IMR-90 (cell line): ENCODE results near the gene FGD3. TPM values are rescaled to one million over a fixed set of nuclear protein-coding genes. Genes with fewer than 3 reads are reported as not detected.

Source experiments
- ATAC-seq: fragments of 200-7000 bp; cut with Tn5 transposase; 2 replicates; pipeline ENCODE4 v1.9.1; 2020; ENCODE audit warnings: low read depth, mild to moderate bottlenecking, moderate library complexity
- BruUV-seq: library from RNA; stranded (reverse); fragments of 400-500 nt; replicated peaks from 2 replicates; lab custom pipeline; 2021; lab: Mats Ljungman, UMichigan
- CTCF ChIA-PET: fragments of 300-600 bp; formaldehyde crosslinking; extraction: SDS; loops from one replicate; lab custom pipeline; 2021; ENCODE audit warnings: antibody characterized with exemption; lab: Yijun Ruan, JAX
- POLR2A ChIA-PET: fragments of 300-600 bp; sonication (Branson Sonifier 250); formaldehyde crosslinking; loops from one replicate; lab custom pipeline; 2022; ENCODE audit warnings: antibody characterized with exemption; ENCODE audit not compliant: unreplicated experiment; lab: Charles Lee
- DNase-seq: peaks from one replicate; pipeline ENCODE4 v3.0.0; 2013
- H2AFZ ChIP-seq: replicated peaks from 2 replicates; pipeline ENCODE3; 2013; ENCODE audit warnings: low read length, mild to moderate bottlenecking; ENCODE audit not compliant: poor library complexity
- H2AK5ac ChIP-seq: 2 replicates; pipeline ENCODE4 v1.6.1; 2013; ENCODE audit warnings: low read depth, low read length, inconsistent platforms
- H2AK9ac ChIP-seq: replicated peaks from 2 replicates; pipeline ENCODE3; 2013; ENCODE audit warnings: mild to moderate bottlenecking, low read depth, low read length, moderate library complexity; ENCODE audit not compliant: poor library complexity
- H2BK120ac ChIP-seq: 2 replicates; pipeline ENCODE4 v1.6.1; 2013; ENCODE audit warnings: low read depth, low read length, inconsistent platforms
- H2BK15ac ChIP-seq: 3 replicates; pipeline ENCODE4 v1.6.1; 2013; ENCODE audit warnings: low read depth, low read length, inconsistent platforms
- H2BK20ac ChIP-seq: 2 replicates; pipeline ENCODE4 v1.6.1; 2013; ENCODE audit warnings: low read depth, mild to moderate bottlenecking, inconsistent platforms, low read length, moderate library complexity
- H2BK5ac ChIP-seq: 2 replicates; pipeline ENCODE4 v1.6.1; 2013; ENCODE audit warnings: mild to moderate bottlenecking, low read depth, low read length, inconsistent platforms; ENCODE audit not compliant: poor library complexity, severe bottlenecking
- H3K14ac ChIP-seq: replicated peaks from 2 replicates; pipeline ENCODE4 v1.6.1; 2013; ENCODE audit warnings: low read depth, low read length, inconsistent platforms
- H3K18ac ChIP-seq: 2 replicates; pipeline ENCODE4 v1.6.1; 2013; ENCODE audit warnings: low read depth, low read length, control low read depth
- H3K23ac ChIP-seq: 2 replicates; pipeline ENCODE4 v1.6.1; 2013; ENCODE audit warnings: low read depth, low read length, inconsistent platforms
- H3K27ac ChIP-seq: 2 replicates; pipeline ENCODE4 v1.5.1; 2013; ENCODE audit warnings: mild to moderate bottlenecking, control low read depth, low read length; ENCODE audit not compliant: insufficient read depth
- H3K27me3 ChIP-seq: 2 replicates; pipeline ENCODE4 v1.6.1; 2013; ENCODE audit warnings: low read length; ENCODE audit not compliant: control insufficient read depth, insufficient read depth
- H3K36me3 ChIP-seq: 2 replicates; pipeline ENCODE4 v1.6.1; 2013; ENCODE audit warnings: low read length, mixed read lengths; ENCODE audit not compliant: control insufficient read depth, insufficient read depth
- H3K4ac ChIP-seq: 2 replicates; pipeline ENCODE4 v1.6.1; 2013; ENCODE audit warnings: low read depth, low read length, inconsistent platforms
- H3K4me1 ChIP-seq: 2 replicates; pipeline ENCODE4 v1.6.1; 2013; ENCODE audit warnings: low read length, mixed read lengths; ENCODE audit not compliant: control insufficient read depth, insufficient read depth
- H3K4me2 ChIP-seq: 2 replicates; pipeline ENCODE4 v1.6.1; 2013; ENCODE audit warnings: low read depth, mild to moderate bottlenecking, control low read depth, low read length, moderate library complexity
- H3K4me3 ChIP-seq: 2 replicates; pipeline ENCODE4 v1.5.1; 2013; ENCODE audit warnings: low read depth, mild to moderate bottlenecking, control low read depth, low read length, moderate library complexity; ENCODE audit not compliant: insufficient read depth
- H3K56ac ChIP-seq: 2 replicates; pipeline ENCODE4 v1.6.1; 2013; ENCODE audit warnings: low read length, inconsistent platforms; ENCODE audit not compliant: insufficient read depth; ENCODE audit errors: extremely low read depth
- H3K79me1 ChIP-seq, 2 experiments: 2 replicates each; pipeline ENCODE4 v1.6.1; 2013; ENCODE audit warnings: low read length in 2 of 2, inconsistent platforms in 1 of 2, low read depth in 1 of 2
- H3K9ac ChIP-seq: 2 replicates; pipeline ENCODE4 v1.6.1; 2013; ENCODE audit warnings: low read depth, low read length, control low read depth
- H3K9me1 ChIP-seq: 2 replicates; pipeline ENCODE4 v1.6.1; 2013; ENCODE audit warnings: low read length, inconsistent platforms; ENCODE audit not compliant: insufficient read depth
- H3K9me3 ChIP-seq: 2 replicates; pipeline ENCODE4 v1.6.1; 2013; ENCODE audit warnings: low read length; ENCODE audit not compliant: control insufficient read depth, insufficient read depth
- H4K20me1 ChIP-seq: 2 replicates; pipeline ENCODE4 v1.6.1; 2013; ENCODE audit warnings: low read length, inconsistent platforms; ENCODE audit not compliant: insufficient read depth
- H4K5ac ChIP-seq: 2 replicates; pipeline ENCODE4 v1.6.1; 2013; ENCODE audit warnings: mild to moderate bottlenecking, low read depth, low read length, control low read depth
- H4K8ac ChIP-seq, 2 experiments: 2 replicates each; pipeline ENCODE4 v1.6.1; 2013; ENCODE audit warnings: low read depth in 2 of 2, low read length in 2 of 2, control low read depth in 1 of 2, inconsistent platforms in 1 of 2
- H4K91ac ChIP-seq: 2 replicates; pipeline ENCODE4 v1.6.1; 2013; ENCODE audit warnings: low read depth, low read length, inconsistent platforms; ENCODE audit not compliant: insufficient read depth
- MAFK ChIP-seq: IDR thresholded peaks from 2 replicates; pipeline ENCODE4 v1.6.1; 2012; ENCODE audit warnings: low read depth, low read length, improper control_type of control experiment
- MAZ ChIP-seq: IDR thresholded peaks from 2 replicates; pipeline ENCODE4 v1.6.1; 2012; ENCODE audit warnings: low read depth, mild to moderate bottlenecking, low read length, improper control_type of control experiment, moderate library complexity, borderline replicate concordance
- WGBS, 2 experiments: methylation state at CpG; one replicate each; pipeline versions ENCODE4 v1.1.5 to v1.1.7; 2013; ENCODE audit warnings: missing lambda C conversion rate in 2 of 2; ENCODE audit not compliant: insufficient read length in 1 of 2; ENCODE audit errors: extremely low coverage in 2 of 2; 5-methylcytosine and 5-hydroxymethylcytosine counted together
- dilution Hi-C: fragments of 300-500 bp; cut with HindIII; formaldehyde crosslinking; loops from one replicate; pipeline ENCODE4 v1.14.3; 2018; ENCODE audit warnings: low sequenced_read_pairs; ENCODE audit not compliant: unreplicated experiment
- in situ Hi-C: fragments of 300-500 bp; cut with MboI; formaldehyde crosslinking; loops from 3 replicates; pipeline ENCODE4 v1.14.3; 2019; ENCODE audit warnings: low sequenced_read_pairs, inconsistent platforms, mixed read lengths
- intact Hi-C: fragments of 100-400 bp; cut with micrococcal nuclease; formaldehyde crosslinking; loops from 2 replicates; pipeline ENCODE4 v1.10.0; 2022
- polyA plus RNA-seq, 3 experiments: library from polyadenylated mRNA; depleted of rRNA; stranded (reverse); fragments of >200 nt; gene quantifications; 2 replicates each; pipeline ENCODE4 v1.2.3, GENCODE V29; 2012; ENCODE audit warnings: low replicate concordance in 1 of 3
- total RNA-seq: library from RNA; depleted of rRNA; stranded (reverse); fragments of >200 nt; gene quantifications from 2 replicates; pipeline ENCODE4 v1.2.3, GENCODE V29; 2012

The FGD3 gene
- total and polyA plus RNA-seq, 2 of the 4 experiments (the other 2 are of a cell fraction) = not detected

- Histone ChIP-seq H3K14ac (no peak overlapping the region), H3K18ac (no peak overlapping the region), H2BK5ac (no peak overlapping the region), H3K79me1 (no peaks in the 10 kb centered on the region), H3K27me3 (peaks cover 2% of the 10 kb centered on the region; the same call in 1 of the 2 replicates), H2AK5ac (no peak overlapping the region), H4K8ac (no peak overlapping the region), H3K27ac (no peak overlapping the region), H3K9me3 (no peaks in the 10 kb centered on the region), H3K4me3 (no peak overlapping the region), H2BK120ac (no peak overlapping the region), H3K56ac (no peak overlapping the region), H4K91ac (no peak overlapping the region), H3K9ac (no peak overlapping the region), H3K4ac (no peak overlapping the region), H2BK15ac (no peak overlapping the region), H2AK9ac (no peak overlapping the region), H3K36me3 (no peaks in the 10 kb centered on the region), H2AFZ (no peak overlapping the region), H3K4me1 (no peaks in the 10 kb centered on the region), H3K9me1 (no peaks in the 10 kb centered on the region), H2BK20ac (no peak overlapping the region), H3K23ac (no peak overlapping the region), H3K4me2 (no peak overlapping the region), H4K5ac (no peak overlapping the region), H4K20me1 (no peaks in the 10 kb centered on the region)
- no peak for TF ChIP-seq MAZ
- no peak for TF ChIP-seq MAFK
- in situ Hi-C loops = loop anchor here (25.0 kb wide), 1 partner anchor 301 kb away; no protein-coding TSS in a partner anchor
- dilution Hi-C loops = no loop called here
- DNase-seq (no peak), ATAC-seq (no peak)
- intact Hi-C loops = no loop called here
- WGBS, 2 experiments = no CpG with 5 or more reads among the region's 8 CpGs
- ChIA-PET POLR2A (no interaction called here), CTCF (no interaction called here)
- BruUV-seq = no TSS peak
Measured at GRCh38 chr9:93011114-93011513, 63.8 kb downstream of the FGD3 start.
